Loucy (cell line): Measurements from ENCODE around the gene PANK2.
"Not testable (repeated sequence)": the region's sequence is repeated elsewhere in the genome, so short reads cannot be mapped to it uniquely, and the experiment has no call there.

Experiments used
- CTCF ChIP-seq: fragments of 200-600 bp; sonication (generic); conservative IDR thresholded peaks from 2 replicates; pipeline ENCODE4 v1.5.1; 2014; ENCODE audit warnings: mild to moderate bottlenecking, antibody characterized with exemption, low read length
- EZH2phosphoT487 ChIP-seq: fragments of 200-600 bp; IDR thresholded peaks from 2 replicates; pipeline ENCODE4 v1.6.1; 2018; ENCODE audit warnings: antibody characterized with exemption, mild to moderate bottlenecking, moderate library complexity, borderline replicate concordance

GRCh38 chr20:3946666-3947065 lies 57.5 kb downstream of the PANK2 start:
- TF ChIP-seq CTCF, EZH2phosphoT487: not testable (repeated sequence)
